SK-N-SH treated with all-trans-retinoic acid at 6 μM for 48 hours (cell line): ENCODE results near the gene P2RY6.

Experiments
- ARNTL ChIP-seq: fragments of 450-650 bp; formaldehyde crosslinking; IDR thresholded peaks from 2 replicates; pipeline ENCODE4 v1.5.0; 2020; ENCODE audit warnings: low read depth, mild to moderate bottlenecking, moderate library complexity, borderline replicate concordance
- BACH2 ChIP-seq: fragments of 250-450 bp; sonication (Bioruptor Pico); IDR thresholded peaks from 2 replicates; pipeline ENCODE4 v1.9.0; 2021; ENCODE audit warnings: mild to moderate bottlenecking, borderline replicate concordance
- CSRNP3 ChIP-seq: fragments of 250-450 bp; sonication (Bioruptor Pico); IDR thresholded peaks from 2 replicates; pipeline ENCODE4 v1.5.1; 2021; ENCODE audit warnings: mild to moderate bottlenecking, moderate library complexity
- OSR1 ChIP-seq: fragments of 250-450 bp; sonication (Bioruptor Pico); IDR thresholded peaks from 2 replicates; pipeline ENCODE4 v1.8.0; 2022; ENCODE audit warnings: moderate library complexity, mild to moderate bottlenecking, inconsistent platforms
- RARB ChIP-seq: fragments of 250-450 bp; sonication (Bioruptor Pico); IDR thresholded peaks from 2 replicates; pipeline ENCODE4 v1.8.0; 2021; ENCODE audit warnings: mild to moderate bottlenecking, moderate library complexity
- SNAI2 ChIP-seq: fragments of 250-450 bp; sonication (Bioruptor Pico); IDR thresholded peaks from 2 replicates; pipeline ENCODE4 v1.5.0; 2020; ENCODE audit warnings: mild to moderate bottlenecking, moderate library complexity
- ZFP3 ChIP-seq: fragments of 250-450 bp; sonication (Bioruptor Pico); IDR thresholded peaks from 2 replicates; pipeline ENCODE4 v1.5.0; 2020; ENCODE audit warnings: mild to moderate bottlenecking, moderate library complexity
- ZNF70 ChIP-seq: fragments of 450-650 bp; formaldehyde crosslinking; IDR thresholded peaks from 2 replicates; pipeline ENCODE4 v1.5.0; 2020; ENCODE audit warnings: mild to moderate bottlenecking, moderate library complexity
- ZNF8 ChIP-seq: fragments of 450-650 bp; formaldehyde crosslinking; IDR thresholded peaks from 2 replicates; pipeline ENCODE4 v1.5.0; 2020; ENCODE audit warnings: mild to moderate bottlenecking, moderate library complexity
- TF ChIP-seq, protein P1 (sequence below): fragments of 250-450 bp; sonication (Bioruptor Pico); IDR thresholded peaks from 2 replicates; pipeline ENCODE4 v1.8.0; 2020; ENCODE audit warnings: mild to moderate bottlenecking, moderate library complexity, borderline replicate concordance

- TF ChIP-seq ZNF8 (CRISPR knock-in tag) (no peak), RARB (CRISPR knock-in tag) (no peak), ZFP3 (CRISPR knock-in tag) (no peak), ARNTL (CRISPR knock-in tag) (no peak), ZNF70 (no peak), CSRNP3 (CRISPR knock-in tag) (no peak), OSR1 (CRISPR knock-in tag) (no peak), BACH2 (no peak), SNAI2 (CRISPR knock-in tag) (no peak)
- TF ChIP-seq, protein P1, sequence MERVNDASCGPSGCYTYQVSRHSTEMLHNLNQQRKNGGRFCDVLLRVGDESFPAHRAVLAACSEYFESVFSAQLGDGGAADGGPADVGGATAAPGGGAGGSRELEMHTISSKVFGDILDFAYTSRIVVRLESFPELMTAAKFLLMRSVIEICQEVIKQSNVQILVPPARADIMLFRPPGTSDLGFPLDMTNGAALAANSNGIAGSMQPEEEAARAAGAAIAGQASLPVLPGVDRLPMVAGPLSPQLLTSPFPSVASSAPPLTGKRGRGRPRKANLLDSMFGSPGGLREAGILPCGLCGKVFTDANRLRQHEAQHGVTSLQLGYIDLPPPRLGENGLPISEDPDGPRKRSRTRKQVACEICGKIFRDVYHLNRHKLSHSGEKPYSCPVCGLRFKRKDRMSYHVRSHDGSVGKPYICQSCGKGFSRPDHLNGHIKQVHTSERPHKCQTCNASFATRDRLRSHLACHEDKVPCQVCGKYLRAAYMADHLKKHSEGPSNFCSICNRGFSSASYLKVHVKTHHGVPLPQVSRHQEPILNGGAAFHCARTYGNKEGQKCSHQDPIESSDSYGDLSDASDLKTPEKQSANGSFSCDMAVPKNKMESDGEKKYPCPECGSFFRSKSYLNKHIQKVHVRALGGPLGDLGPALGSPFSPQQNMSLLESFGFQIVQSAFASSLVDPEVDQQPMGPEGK (CRISPR knock-in tag), result no peak
These were observed 1.2 kb upstream of the P2RY6 start for GRCh38 chr11:73270855-73271477.
